Breast epithelium (tissue), 3 donors: ENCODE measurements around the gene FBN1.

ENCODE experiments used
- POLR2A ChIP-seq: fragments of 450-650 bp; IDR thresholded peaks from one replicate; pipeline ENCODE4 v1.6.1; 2016; ENCODE audit warnings: antibody characterized with exemption, mild to moderate bottlenecking, moderate library complexity
- POLR2AphosphoS5 ChIP-seq, 3 donors: sonication (generic); formaldehyde crosslinking; IDR thresholded peaks; one replicate each; pipeline ENCODE4 v1.6.1; 2017; ENCODE audit warnings: antibody characterized with exemption in 3 of 3
- TF ChIP-seq, protein P1 (sequence below), 3 donors: fragments of 450-650 bp; IDR thresholded peaks; one replicate each; pipeline ENCODE4 v1.5.1; 2016 to 2017; ENCODE audit warnings: antibody characterized with exemption in 3 of 3, mild to moderate bottlenecking in 3 of 3, moderate library complexity in 3 of 3

DNA sequence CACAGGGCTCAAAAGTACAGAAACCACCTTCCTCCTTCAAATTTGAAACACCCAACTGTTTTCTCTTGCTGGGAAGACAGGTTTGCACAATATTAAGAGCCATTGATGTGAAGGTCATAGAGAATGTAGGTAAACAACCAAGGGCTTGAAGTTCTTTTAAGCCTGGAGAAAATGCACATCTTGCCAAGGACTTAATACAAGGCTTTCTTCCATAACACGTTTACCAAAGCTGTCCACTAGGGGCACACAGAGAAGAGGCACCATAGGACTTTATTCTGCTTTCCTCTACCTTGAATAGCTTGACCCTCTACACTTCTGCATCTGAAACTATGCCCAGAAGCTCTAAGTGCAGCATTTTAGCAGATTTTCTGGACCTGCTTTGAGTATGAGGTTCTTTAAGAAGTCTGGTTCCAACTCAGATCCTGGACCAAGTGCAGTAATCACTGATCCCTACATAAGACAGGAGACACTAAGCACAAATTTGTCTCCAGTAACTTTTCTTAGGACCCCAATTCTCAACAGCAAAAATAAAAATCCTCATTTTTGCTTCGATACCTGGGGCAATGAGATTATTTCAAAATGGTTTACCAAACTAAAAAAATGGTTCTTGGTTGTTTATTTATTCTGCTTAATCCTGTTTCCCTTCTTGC is 138.0 kb downstream of the FBN1 start:
- TF ChIP-seq POLR2A (no peak), POLR2AphosphoS5 (IDR thresholded peaks at IDR 0.05) (no peak)
- TF ChIP-seq, protein P1, sequence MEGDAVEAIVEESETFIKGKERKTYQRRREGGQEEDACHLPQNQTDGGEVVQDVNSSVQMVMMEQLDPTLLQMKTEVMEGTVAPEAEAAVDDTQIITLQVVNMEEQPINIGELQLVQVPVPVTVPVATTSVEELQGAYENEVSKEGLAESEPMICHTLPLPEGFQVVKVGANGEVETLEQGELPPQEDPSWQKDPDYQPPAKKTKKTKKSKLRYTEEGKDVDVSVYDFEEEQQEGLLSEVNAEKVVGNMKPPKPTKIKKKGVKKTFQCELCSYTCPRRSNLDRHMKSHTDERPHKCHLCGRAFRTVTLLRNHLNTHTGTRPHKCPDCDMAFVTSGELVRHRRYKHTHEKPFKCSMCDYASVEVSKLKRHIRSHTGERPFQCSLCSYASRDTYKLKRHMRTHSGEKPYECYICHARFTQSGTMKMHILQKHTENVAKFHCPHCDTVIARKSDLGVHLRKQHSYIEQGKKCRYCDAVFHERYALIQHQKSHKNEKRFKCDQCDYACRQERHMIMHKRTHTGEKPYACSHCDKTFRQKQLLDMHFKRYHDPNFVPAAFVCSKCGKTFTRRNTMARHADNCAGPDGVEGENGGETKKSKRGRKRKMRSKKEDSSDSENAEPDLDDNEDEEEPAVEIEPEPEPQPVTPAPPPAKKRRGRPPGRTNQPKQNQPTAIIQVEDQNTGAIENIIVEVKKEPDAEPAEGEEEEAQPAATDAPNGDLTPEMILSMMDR (IDR thresholded peaks at IDR 0.05), result peak; percentile 10 to 60 (median 34)
